ENCODE data around the gene CLP1. TPM values are rescaled to one million over a fixed set of nuclear protein-coding genes. Genes with fewer than 3 reads are reported as not detected.

The CLP1 gene
- total RNA-seq, 1 donor from 2014 or later, result 12.6 TPM

DNA sequence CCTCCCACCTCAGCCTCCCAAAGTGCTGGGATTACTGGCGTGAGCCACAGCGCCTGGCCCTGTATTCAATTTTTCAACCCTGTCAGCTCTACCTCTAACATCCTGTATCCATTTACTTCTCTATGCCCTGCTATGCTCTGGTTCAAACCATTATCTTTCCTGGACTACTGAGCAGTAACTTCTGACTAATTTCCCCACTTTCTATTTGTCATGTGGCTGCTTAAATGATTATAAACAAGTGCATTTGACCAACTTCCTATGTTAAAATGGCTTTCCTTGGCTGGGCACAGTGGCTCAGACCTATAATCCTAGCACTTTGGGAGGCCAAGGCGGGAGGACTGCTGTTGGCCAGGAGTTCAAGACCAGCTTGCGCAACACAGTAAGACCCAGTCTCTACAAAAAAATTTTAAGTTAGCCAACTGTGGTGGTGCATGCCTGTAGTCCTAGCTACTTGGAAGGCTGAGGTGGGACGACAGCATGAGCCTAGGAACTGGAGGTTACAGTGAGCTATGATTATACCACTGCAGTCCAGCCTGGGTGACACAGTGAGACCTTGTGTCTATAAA lies 52.3 kb downstream of the CLP1 start:
- TF ChIP-seq, protein P1, sequence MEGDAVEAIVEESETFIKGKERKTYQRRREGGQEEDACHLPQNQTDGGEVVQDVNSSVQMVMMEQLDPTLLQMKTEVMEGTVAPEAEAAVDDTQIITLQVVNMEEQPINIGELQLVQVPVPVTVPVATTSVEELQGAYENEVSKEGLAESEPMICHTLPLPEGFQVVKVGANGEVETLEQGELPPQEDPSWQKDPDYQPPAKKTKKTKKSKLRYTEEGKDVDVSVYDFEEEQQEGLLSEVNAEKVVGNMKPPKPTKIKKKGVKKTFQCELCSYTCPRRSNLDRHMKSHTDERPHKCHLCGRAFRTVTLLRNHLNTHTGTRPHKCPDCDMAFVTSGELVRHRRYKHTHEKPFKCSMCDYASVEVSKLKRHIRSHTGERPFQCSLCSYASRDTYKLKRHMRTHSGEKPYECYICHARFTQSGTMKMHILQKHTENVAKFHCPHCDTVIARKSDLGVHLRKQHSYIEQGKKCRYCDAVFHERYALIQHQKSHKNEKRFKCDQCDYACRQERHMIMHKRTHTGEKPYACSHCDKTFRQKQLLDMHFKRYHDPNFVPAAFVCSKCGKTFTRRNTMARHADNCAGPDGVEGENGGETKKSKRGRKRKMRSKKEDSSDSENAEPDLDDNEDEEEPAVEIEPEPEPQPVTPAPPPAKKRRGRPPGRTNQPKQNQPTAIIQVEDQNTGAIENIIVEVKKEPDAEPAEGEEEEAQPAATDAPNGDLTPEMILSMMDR (IDR thresholded peaks at IDR 0.05), result no peak
- Mint-ChIP-seq H3K27ac (ENCODE audit: unreplicated experiment) (no peak overlapping the region), H3K27me3 (ENCODE audit: unreplicated experiment) (no peaks in the 10 kb centered on the region), H3K4me3 (ENCODE audit: unreplicated experiment) (no peak overlapping the region), H3K36me3 (ENCODE audit: unreplicated experiment) (peaks cover 4% of the 10 kb centered on the region), H3K4me1 (ENCODE audit: unreplicated experiment) (peaks cover 38% of the 10 kb centered on the region), H3K9me3 (ENCODE audit: unreplicated experiment) (no peaks in the 10 kb centered on the region)
- no peak for DNase-seq (ENCODE audit: extremely low spot score, unreplicated experiment)

Small RNA genes within 50 kb of the gene (microRNA-seq; reads per million reads assigned to microRNA genes)
- 6,450 reads per million, percentile 92 among the genes with 10 or more reads in this experiment for gene MIR130A (ENCODE audit: unreplicated experiment)

Other genes with a start within 250 kb of the CLP1 start
- 14.9 and 17.1 TPM in 2 replicates for gene SLC43A3, start 230.6 kb upstream of the CLP1 start, total RNA-seq
- gene RTN4RL2, start 197.2 kb upstream of the CLP1 start, total RNA-seq, result 0.81 and 0.84 TPM in 2 replicates
- gene SLC43A1, start 142.1 kb upstream of the CLP1 start, total RNA-seq, result 14.3 and 16.2 TPM in 2 replicates
- 47.3 and 54.5 TPM in 2 replicates for gene TIMM10, start 127.0 kb upstream of the CLP1 start, total RNA-seq
- gene SMTNL1, start 120.2 kb upstream of the CLP1 start, total RNA-seq, result not detected in 2 replicates
- gene UBE2L6, start 90.1 kb upstream of the CLP1 start, total RNA-seq, result 58.9 and 62.5 TPM in 2 replicates
- gene SERPING1, start 60.1 kb upstream of the CLP1 start, total RNA-seq, result 19.9 and 21.9 TPM in 2 replicates
- 0.24 and 0.35 TPM in 2 replicates for gene YPEL4, start 7.8 kb upstream of the CLP1 start, total RNA-seq
- gene ZDHHC5, start 10.4 kb downstream of the CLP1 start, total RNA-seq, result 60.5 and 78.0 TPM in 2 replicates
- gene MED19, start 54.5 kb downstream of the CLP1 start, total RNA-seq, result 18.5 and 20.4 TPM in 2 replicates
- gene TMX2, start 54.8 kb downstream of the CLP1 start, total RNA-seq, result 61.9 and 62.2 TPM in 2 replicates
- gene SELENOH, start 83.7 kb downstream of the CLP1 start, total RNA-seq, result 103 and 122 TPM in 2 replicates
- gene BTBD18, start 94.1 kb downstream of the CLP1 start, total RNA-seq, result not detected in 2 replicates
- gene CTNND1, start 104.0 kb downstream of the CLP1 start, total RNA-seq, result 181 and 183 TPM in 2 replicates